Testis (tissue), 2 donors: ENCODE data around the gene C16orf90.

ENCODE experiments used
- CTCF ChIP-seq, 3 experiments: fragments of 450-650 bp in 2 of 3; fragments of 200-600 bp in 1 of 3; sonication (generic) in 1 of 3; IDR thresholded peaks; one replicate each; pipeline ENCODE4 v1.5.1; 2016 to 2019; ENCODE audit warnings: antibody characterized with exemption in 3 of 3, mild to moderate bottlenecking in 2 of 3, moderate library complexity in 1 of 3
- POLR2A ChIP-seq: fragments of 450-650 bp; IDR thresholded peaks from one replicate; pipeline ENCODE4 v1.6.1; 2017; ENCODE audit warnings: antibody characterized with exemption, mild to moderate bottlenecking, moderate library complexity

- TF ChIP-seq POLR2A (no peak), CTCF (IDR thresholded peaks at IDR 0.05) (no peak)
Measured at GRCh38 chr16:3480901-3481695, 14.2 kb downstream of the C16orf90 start.
